COR-L47 (cell line): ENCODE data around the gene GABRQ.

Experiments
- DNase-seq: peaks from one replicate; lab custom pipeline; 2025; lab: John Stamatoyannopoulos, UW

GABRQ gene

DNA sequence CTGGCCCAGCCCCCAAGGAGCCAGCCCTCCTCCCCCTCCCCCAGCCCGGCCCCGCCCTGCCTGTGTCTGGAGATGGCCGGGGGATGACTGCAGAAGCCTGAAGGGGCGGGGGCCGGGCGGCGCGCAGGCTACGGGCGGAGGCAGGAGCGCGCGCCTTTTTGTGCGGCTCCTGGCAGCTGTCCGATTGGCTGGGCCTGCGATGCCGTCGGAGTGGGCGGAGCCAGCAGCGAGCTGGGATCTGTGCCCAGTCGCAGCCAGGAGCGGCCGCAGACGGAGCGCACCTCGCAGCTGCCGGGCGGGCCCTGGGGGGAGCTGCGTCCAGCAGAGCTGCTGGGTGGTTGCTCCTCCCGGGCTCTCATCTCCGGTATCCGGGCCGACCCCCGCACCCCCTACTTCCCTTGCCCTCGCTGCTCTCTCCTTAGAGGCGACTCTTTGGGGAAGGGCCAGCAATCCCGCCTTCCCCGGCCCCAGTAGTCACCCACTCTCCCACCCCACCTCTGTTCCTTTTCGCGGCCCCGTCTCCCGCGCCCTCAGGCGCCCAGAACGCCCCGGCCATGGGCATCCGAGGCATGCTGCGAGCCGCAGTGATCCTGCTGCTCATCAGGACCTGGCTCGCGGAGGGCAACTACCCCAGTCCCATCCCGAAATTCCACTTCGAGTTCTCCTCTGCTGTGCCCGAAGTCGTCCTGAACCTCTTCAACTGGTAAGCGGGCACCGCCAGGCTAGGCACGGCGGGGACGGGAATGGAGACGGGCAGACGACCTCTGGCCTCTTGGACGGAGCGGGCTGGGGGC lies at the start of gene GABRQ:
TSS of gene GABRQ (plus strand) at position 247 of the 794 bp plus-strand sequence. CDS start at position 555, 308 bp downstream.
- peak; percentile 69 for DNase-seq

DNA sequence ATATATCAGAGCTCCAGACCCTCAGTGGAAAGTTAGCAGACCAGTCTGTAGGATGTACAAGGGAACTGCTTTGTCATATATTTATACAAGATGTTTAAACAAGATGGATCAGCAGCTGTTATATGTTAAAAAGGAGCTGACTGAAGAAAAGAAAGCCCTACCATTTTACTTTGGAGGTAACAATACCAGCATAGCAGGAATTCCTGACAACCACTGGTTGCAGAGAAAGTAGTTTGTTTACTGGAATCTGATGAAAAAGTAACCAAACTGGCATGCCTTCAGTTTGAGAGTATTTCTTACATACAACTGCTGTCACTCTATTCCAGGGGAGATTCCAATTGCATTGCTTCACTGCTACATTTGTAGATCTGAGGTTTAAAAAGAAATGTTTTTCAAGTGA lies 49.5 kb upstream of the GABRQ start:
- DNase-seq, result no peak

GRCh38 chrX:152600853-152601633 lies 36.7 kb upstream of the GABRQ start:
- DNase-seq, result no peak

GRCh38 chrX:152601848-152602616 lies 35.7 kb upstream of the GABRQ start:
- peak; percentile 3 for DNase-seq

GRCh38 chrX:152614791-152615190 lies 22.9 kb upstream of the GABRQ start:
- no peak for DNase-seq

DNA sequence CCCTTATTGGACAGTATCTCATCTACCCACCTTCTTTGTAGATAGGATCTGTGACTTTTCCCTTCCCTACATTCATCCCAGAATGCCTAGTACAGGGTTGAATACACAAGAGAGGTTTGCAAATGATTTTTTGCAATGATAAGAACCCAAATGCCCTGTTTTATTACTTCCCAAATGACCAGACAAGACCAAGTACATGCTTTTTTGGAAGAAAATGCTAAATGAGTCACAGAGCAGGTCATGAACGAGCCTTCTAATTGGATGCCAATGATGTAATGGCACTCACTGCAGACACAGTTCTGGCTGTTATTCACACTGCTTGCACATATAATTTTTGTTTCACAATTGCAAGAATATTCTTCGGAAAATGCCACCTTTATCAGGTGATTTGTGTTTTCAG lies 17.8 kb upstream of the GABRQ start:
- DNase-seq, result no peak

GRCh38 chrX:152632445-152633097 lies 5.1 kb upstream of the GABRQ start:
- DNase-seq, result peak; percentile 4

GRCh38 chrX:152635941-152636340 lies 1.8 kb upstream of the GABRQ start:
- DNase-seq, result peak; percentile 33

- DNase-seq, result no peak
These were observed 779 bp downstream of the GABRQ start for GRCh38 chrX:152638443-152638904.

DNA sequence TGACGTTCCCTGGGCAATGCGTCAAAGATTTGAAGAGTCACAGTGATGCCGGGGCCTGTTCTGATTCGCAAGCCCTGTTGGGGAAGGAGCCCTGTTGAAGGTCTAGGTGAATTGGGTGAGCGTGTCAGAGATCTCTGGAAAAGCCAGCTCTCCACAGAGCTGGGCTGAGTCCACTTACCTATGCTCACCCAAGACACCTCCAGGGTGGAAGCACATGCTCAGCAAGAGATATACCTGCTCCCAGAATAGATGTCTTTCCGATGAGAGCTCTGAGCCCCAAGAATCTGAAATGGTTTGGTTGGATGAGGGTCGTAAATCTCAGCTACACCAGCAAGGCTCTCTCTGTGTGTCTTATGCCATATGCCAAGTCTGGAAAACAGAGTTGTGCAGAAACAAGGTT lies 1.7 kb downstream of the GABRQ start:
- DNase-seq, result no peak

- DNase-seq, result no peak
These were observed 2.5 kb downstream of the GABRQ start for GRCh38 chrX:152640034-152640818.

DNA sequence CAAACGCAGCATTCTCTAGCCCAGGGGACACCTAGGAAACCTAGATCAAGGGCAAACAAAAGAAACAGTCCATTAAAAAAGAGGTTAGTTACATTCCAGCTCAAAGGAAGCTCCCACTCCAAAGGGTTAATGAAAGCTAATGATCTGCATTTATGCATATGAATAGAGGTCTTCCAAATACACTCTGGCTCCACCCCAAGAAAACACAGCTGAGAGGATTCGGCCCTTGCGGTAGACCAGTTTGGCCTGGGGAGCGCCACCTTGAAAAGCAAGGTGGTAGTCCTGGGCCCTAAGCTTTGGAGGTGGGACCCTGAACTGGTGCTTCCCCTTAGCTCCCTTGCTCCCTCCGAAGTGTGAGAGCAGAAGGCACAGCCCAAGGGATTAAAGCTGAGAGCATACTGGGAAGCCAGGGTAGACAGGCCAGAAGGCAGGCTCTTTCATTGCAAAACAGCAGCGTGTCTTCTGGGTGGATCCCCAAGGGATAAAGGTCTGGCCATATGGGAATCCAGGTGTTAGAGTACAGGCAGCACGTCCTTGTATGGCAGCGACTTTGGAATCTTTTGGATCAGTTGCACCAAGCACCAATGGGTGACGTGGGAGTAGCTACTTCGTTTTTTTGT lies 3.7 kb downstream of the GABRQ start:
- DNase-seq, result no peak

- no peak for DNase-seq
These were observed 4.3 kb downstream of the GABRQ start for GRCh38 chrX:152641996-152642395.

DNA sequence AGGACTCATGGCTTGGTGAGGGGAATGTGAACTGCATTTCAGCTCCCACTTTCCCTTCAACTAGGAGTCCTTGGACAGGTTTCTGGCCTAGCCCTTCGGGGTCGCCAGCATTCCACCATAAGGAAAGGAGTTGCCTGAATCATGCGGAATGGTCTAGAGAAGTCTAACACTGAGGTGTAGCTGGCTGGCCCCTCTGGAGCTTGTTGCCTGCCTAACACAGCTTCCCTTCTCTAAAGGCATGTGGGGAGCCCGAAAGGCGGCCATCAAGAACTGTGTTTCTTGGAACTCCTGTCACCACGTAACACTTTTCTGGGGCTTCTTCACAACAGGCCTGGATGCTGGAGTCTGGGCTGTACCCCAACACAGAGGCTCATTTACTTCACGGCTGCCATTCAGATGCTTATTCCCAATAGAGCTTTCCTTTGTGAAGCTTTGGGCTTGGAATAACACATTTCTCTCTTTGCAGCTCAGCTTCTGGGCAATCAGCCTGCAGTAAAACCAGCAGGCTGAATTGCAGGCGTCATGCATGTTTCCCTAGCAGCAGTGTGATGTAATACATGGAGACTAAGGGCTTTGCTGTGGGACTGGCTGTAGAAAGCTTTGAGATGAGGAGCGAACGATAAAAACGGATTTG lies 5.4 kb downstream of the GABRQ start:
- DNase-seq, result no peak

DNA sequence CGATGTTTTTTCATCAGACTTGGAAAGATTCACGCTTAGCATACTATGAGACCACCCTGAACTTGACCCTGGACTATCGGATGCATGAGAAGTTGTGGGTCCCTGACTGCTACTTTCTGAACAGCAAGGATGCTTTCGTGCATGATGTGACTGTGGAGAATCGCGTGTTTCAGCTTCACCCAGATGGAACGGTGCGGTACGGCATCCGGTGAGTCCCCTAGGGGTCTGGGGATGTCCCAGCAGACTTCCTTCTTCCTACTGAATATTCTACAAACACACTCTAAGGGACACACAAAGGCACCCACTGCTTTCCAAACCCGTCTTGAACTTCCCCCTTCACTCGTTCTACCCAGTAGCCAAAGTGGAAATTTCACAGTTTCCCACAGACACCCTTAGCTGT lies 9.3 kb downstream of the GABRQ start:
- no peak for DNase-seq

- DNase-seq, result no peak
These were observed 10.3 kb downstream of the GABRQ start for GRCh38 chrX:152647978-152648377.

- DNase-seq, result no peak
These were observed 14.4 kb downstream of the GABRQ start for GRCh38 chrX:152652060-152652459.

GRCh38 chrX:152652467-152652866 lies 14.8 kb downstream of the GABRQ start:
- no peak for DNase-seq

GRCh38 chrX:152656087-152656486 lies 18.4 kb downstream of the GABRQ start:
- DNase-seq, result no peak

DNA sequence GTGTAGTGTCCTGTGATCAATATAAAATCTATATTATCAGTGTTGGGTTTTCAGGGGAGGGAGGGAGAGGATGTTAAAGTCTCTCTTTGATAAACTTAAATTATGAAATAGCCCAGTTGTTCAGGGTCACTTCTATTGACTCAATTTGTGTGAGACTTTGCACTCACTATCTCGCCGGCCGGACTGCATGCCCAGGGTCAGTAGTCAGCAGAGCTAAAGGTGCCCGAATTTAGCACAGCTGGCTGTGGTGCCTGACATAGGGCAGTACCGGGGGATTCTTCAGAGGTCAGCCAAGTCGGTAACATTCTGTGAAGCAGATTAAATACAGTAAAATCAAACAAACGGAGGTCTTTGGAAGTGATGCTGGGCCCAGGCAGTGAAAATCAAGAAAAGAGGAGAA lies 19.2 kb downstream of the GABRQ start:
- no peak for DNase-seq
